MM.1S (cell line): ENCODE measurements around the gene PRKCA.

Source experiments
- DNase-seq: peaks from one replicate; pipeline ENCODE4 v3.0.0-alpha.2; 2015
- H2AFZ ChIP-seq: fragments of 300-600 bp; sonication (generic); 2 replicates; pipeline ENCODE4 v1.6.0; 2016; ENCODE audit warnings: antibody characterized with exemption, low read length
- H3F3A ChIP-seq: fragments of 300-600 bp; sonication (generic); 2 replicates; pipeline ENCODE4 v1.6.1; 2016; ENCODE audit warnings: mild to moderate bottlenecking, antibody characterized with exemption, low read length, moderate library complexity, mixed read lengths; ENCODE audit not compliant: insufficient read depth
- H3K27ac ChIP-seq: fragments of 300-600 bp; sonication (generic); 2 replicates; pipeline ENCODE4 v1.5.1; 2016; ENCODE audit warnings: mild to moderate bottlenecking, low read length
- H3K27me3 ChIP-seq: fragments of 300-600 bp; sonication (generic); replicated peaks from 2 replicates; pipeline ENCODE4 v1.6.0; 2016; ENCODE audit warnings: low read length; ENCODE audit not compliant: insufficient read depth
- H3K36me3 ChIP-seq: fragments of 300-600 bp; sonication (generic); replicated peaks from 2 replicates; pipeline ENCODE4 v1.6.1; 2016; ENCODE audit warnings: mild to moderate bottlenecking, low read length, mixed read lengths; ENCODE audit not compliant: insufficient read depth
- H3K4me1 ChIP-seq: fragments of 300-600 bp; sonication (generic); 2 replicates; pipeline ENCODE4 v1.6.1; 2016; ENCODE audit warnings: low read length, mixed read lengths
- H3K4me2 ChIP-seq: fragments of 300-600 bp; sonication (generic); 2 replicates; pipeline ENCODE4 v1.6.0; 2016; ENCODE audit warnings: low read depth, low read length
- H3K4me3 ChIP-seq: fragments of 300-600 bp; sonication (generic); 2 replicates; pipeline ENCODE4 v1.5.1; 2016; ENCODE audit warnings: low read length, mixed read lengths
- H3K79me2 ChIP-seq: fragments of 300-600 bp; sonication (generic); 2 replicates; pipeline ENCODE4 v1.6.1; 2016; ENCODE audit warnings: mixed run types, low read length, mixed read lengths
- H3K9ac ChIP-seq: fragments of 300-600 bp; sonication (generic); 2 replicates; pipeline ENCODE4 v1.6.1; 2016; ENCODE audit warnings: low read length, mixed read lengths
- H3K9me2 ChIP-seq: fragments of 300-600 bp; sonication (generic); replicated peaks from 2 replicates; pipeline ENCODE4 v1.6.1; 2016; ENCODE audit warnings: mild to moderate bottlenecking, low read length, mixed read lengths; ENCODE audit not compliant: insufficient read depth
- H3K9me3 ChIP-seq: fragments of 300-600 bp; sonication (generic); replicated peaks from 2 replicates; pipeline ENCODE4 v1.6.1; 2016; ENCODE audit warnings: mild to moderate bottlenecking, low read length, mixed read lengths; ENCODE audit not compliant: insufficient read depth
- H4K20me1 ChIP-seq: fragments of 300-600 bp; sonication (generic); 2 replicates; pipeline ENCODE4 v1.6.1; 2016; ENCODE audit warnings: mild to moderate bottlenecking, low read length, moderate library complexity, mixed read lengths; ENCODE audit not compliant: insufficient read depth
- EZH2 ChIP-seq: fragments of 300-600 bp; sonication (generic); optimal IDR thresholded peaks from 2 replicates; pipeline ENCODE3; 2017; ENCODE audit warnings: low read depth, mild to moderate bottlenecking, antibody characterized with exemption, low read length, mixed read lengths
- EZH2phosphoT487 ChIP-seq: fragments of 300-600 bp; sonication (generic); IDR thresholded peaks from 2 replicates; pipeline ENCODE4 v1.6.1; 2018; ENCODE audit warnings: antibody characterized with exemption, low read length
- TF ChIP-seq, protein P1 (sequence below): fragments of 300-600 bp; sonication (generic); IDR thresholded peaks from 2 replicates; pipeline ENCODE4 v1.5.1; 2016; ENCODE audit warnings: antibody characterized with exemption, low read length, mixed read lengths

Gene PRKCA

DNA sequence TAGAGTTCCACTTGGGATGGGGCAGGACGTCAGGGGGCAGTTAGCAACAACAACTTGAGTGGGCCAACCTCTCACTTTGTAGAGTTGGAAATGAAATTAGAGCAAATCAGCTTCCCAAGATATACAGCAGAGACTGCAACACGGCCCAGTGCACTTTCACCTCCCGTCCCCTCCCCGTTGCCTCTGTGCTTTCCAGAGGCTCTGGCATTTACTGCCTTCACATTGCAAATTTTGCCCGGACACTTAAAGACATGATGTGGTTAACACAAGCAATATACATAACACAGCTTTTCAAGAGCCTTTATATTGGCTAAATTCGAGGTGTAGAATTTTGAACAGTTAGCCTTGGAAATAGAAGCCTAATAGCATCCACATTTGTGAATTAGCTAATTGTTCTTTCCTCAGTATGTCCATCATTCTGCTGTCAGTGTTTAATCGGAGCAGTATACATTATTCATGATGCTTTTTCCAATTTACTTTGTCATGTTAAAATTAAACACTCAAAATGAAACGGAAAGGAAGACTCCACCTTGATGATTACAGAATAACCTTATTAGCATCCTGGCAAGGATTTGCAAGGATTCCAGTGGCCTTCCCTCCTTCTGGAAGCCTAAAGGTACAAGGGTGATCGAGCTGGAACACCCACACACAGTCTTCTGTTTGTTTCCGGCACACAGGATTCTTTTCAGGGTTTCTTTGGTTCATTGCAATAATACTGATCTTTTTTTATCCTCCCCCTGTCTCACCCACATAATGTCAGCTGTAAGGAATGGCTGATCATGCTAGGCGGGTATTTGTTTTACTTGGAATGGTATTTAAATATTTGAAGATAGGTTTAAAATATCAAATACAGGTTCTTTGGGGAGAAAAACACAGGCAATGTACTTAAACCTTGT is 341.6 kb downstream of the PRKCA start:
- Histone ChIP-seq H3F3A (no peaks in the 10 kb centered on the region), H2AFZ (no peak overlapping the region), H3K4me2 (no peak overlapping the region), H3K9me2 (no peaks in the 10 kb centered on the region), H3K9ac (no peak overlapping the region), H3K4me1 (no peaks in the 10 kb centered on the region), H3K79me2 (no peaks in the 10 kb centered on the region), H4K20me1 (no peaks in the 10 kb centered on the region), H3K36me3 (no peaks in the 10 kb centered on the region), H3K27me3 (no peaks in the 10 kb centered on the region), H3K4me3 (no peak overlapping the region), H3K27ac (no peak overlapping the region), H3K9me3 (no peaks in the 10 kb centered on the region)
- no peak for TF ChIP-seq EZH2phosphoT487
- TF ChIP-seq, protein P1, sequence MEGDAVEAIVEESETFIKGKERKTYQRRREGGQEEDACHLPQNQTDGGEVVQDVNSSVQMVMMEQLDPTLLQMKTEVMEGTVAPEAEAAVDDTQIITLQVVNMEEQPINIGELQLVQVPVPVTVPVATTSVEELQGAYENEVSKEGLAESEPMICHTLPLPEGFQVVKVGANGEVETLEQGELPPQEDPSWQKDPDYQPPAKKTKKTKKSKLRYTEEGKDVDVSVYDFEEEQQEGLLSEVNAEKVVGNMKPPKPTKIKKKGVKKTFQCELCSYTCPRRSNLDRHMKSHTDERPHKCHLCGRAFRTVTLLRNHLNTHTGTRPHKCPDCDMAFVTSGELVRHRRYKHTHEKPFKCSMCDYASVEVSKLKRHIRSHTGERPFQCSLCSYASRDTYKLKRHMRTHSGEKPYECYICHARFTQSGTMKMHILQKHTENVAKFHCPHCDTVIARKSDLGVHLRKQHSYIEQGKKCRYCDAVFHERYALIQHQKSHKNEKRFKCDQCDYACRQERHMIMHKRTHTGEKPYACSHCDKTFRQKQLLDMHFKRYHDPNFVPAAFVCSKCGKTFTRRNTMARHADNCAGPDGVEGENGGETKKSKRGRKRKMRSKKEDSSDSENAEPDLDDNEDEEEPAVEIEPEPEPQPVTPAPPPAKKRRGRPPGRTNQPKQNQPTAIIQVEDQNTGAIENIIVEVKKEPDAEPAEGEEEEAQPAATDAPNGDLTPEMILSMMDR = no peak
- DNase-seq = no peak

DNA sequence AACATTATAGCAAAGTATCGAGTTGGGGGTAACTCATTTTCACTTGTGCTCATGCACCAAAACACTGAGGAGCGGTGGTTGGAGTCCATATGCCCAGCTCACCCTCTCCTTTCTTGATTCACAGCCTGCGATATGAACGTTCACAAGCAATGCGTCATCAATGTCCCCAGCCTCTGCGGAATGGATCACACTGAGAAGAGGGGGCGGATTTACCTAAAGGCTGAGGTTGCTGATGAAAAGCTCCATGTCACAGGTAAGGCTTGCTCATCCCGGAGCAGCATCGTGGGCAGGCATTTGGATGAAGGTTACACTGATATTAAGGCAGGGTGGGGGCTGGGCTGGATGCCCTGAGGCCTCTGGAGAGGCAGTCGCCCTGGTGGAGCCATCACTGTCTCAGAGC is 342.8 kb downstream of the PRKCA start:
- H3K9me3 ChIP-seq = no peaks in the 10 kb centered on the region
- no peak overlapping the region for H3K9ac ChIP-seq
- no peaks in the 10 kb centered on the region for H3K9me2 ChIP-seq
- DNase-seq = no peak
- H3K4me1 ChIP-seq = no peaks in the 10 kb centered on the region
- no peaks in the 10 kb centered on the region for H3K27me3 ChIP-seq
- no peaks in the 10 kb centered on the region for H3F3A ChIP-seq
- TF ChIP-seq, protein P1 = no peak
- TF ChIP-seq EZH2phosphoT487 (no peak), EZH2 (no peak)
- no peak overlapping the region for H2AFZ ChIP-seq
- no peak overlapping the region for H3K4me2 ChIP-seq
- H3K79me2 ChIP-seq = no peaks in the 10 kb centered on the region
- no peaks in the 10 kb centered on the region for H3K36me3 ChIP-seq
- H4K20me1 ChIP-seq = no peaks in the 10 kb centered on the region
- no peak overlapping the region for H3K4me3 ChIP-seq
- H3K27ac ChIP-seq = no peak overlapping the region

DNA sequence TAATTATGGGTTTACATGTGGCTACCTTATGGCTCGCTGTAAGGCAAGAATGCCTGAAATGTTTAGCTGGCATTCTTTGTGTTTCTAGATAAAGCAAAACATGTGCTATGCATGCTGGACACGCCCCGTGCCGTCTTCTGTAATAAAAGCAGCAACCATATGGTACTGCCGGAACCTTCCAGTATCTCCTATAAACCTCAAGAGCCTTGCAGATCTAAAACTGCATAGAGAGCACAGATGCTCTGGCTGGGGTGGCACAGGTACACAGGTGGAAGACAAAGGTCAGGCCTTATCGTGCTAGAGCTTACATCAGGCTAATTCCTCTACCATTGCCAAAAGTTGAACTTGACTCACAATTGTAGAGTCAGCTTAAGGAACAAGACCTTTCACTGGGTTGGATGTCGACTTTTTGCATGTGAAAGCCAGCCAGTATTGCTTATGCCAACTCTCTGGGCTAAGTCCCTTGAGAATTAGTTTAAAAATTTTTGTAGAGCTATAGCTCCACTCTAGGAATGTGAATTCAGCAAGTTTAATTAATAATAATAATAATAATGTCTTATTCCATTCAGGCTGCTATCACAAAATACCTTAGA is 345.1 kb downstream of the PRKCA start:
- Histone ChIP-seq H3K9me2 (no peaks in the 10 kb centered on the region), H2AFZ (no peak overlapping the region), H3K9me3 (no peaks in the 10 kb centered on the region), H3K4me2 (no peak overlapping the region), H3K4me3 (no peak overlapping the region), H3K79me2 (no peaks in the 10 kb centered on the region), H4K20me1 (no peaks in the 10 kb centered on the region), H3F3A (no peaks in the 10 kb centered on the region), H3K27ac (no peak overlapping the region), H3K27me3 (no peaks in the 10 kb centered on the region), H3K36me3 (no peaks in the 10 kb centered on the region), H3K4me1 (no peaks in the 10 kb centered on the region), H3K9ac (no peak overlapping the region)
- no peak for DNase-seq
- TF ChIP-seq EZH2phosphoT487 (no peak), EZH2 (no peak)
- TF ChIP-seq, protein P1 = no peak
